HepG2 (cell line): ENCODE measurements around the gene ST6GALNAC3.

ENCODE experiments used
- ASH2L ChIP-seq: fragments of 300-600, 200-600 bp; sonication (generic); IDR thresholded peaks from 2 replicates; pipeline ENCODE4 v1.7.0; 2017; ENCODE audit warnings: low read depth, mild to moderate bottlenecking, moderate library complexity, mixed read lengths, low read length; ENCODE audit not compliant: insufficient read length
- CBFB ChIP-seq: sonication (generic); formaldehyde crosslinking; IDR thresholded peaks from 2 replicates; pipeline ENCODE4 v1.4.0; 2020; ENCODE audit warnings: missing genetic modification reagents
- HDAC1 ChIP-seq: sonication (generic); formaldehyde crosslinking; IDR thresholded peaks from 2 replicates; pipeline ENCODE4 v1.5.1; 2020; ENCODE audit warnings: mild to moderate bottlenecking, missing genetic modification reagents
- NFYB ChIP-seq: sonication (generic); formaldehyde crosslinking; IDR thresholded peaks from 2 replicates; pipeline ENCODE4 v1.4.0; 2020; ENCODE audit warnings: missing genetic modification reagents
- PHF21A ChIP-seq: sonication (generic); formaldehyde crosslinking; IDR thresholded peaks from 2 replicates; pipeline ENCODE4 v1.5.0; 2020; ENCODE audit warnings: mild to moderate bottlenecking, missing genetic modification reagents
- SMYD3 ChIP-seq: sonication (generic); formaldehyde crosslinking; IDR thresholded peaks from 2 replicates; pipeline ENCODE4 v1.8.1; 2023; ENCODE audit warnings: mild to moderate bottlenecking, missing genetic modification reagents
- ZNF572 ChIP-seq: sonication (generic); formaldehyde crosslinking; IDR thresholded peaks from 2 replicates; pipeline ENCODE4 v1.5.1; 2020; ENCODE audit warnings: mild to moderate bottlenecking, missing genetic modification reagents
- TF ChIP-seq, protein P1 (sequence below): sonication (generic); formaldehyde crosslinking; IDR thresholded peaks from 2 replicates; pipeline ENCODE4 v1.8.0; 2022; ENCODE audit warnings: low read depth, missing genetic modification reagents
- TF ChIP-seq, protein P2 (sequence below): sonication (generic); formaldehyde crosslinking; IDR thresholded peaks from 2 replicates; pipeline ENCODE4 v1.4.0; 2020; ENCODE audit warnings: mild to moderate bottlenecking, missing genetic modification reagents, borderline replicate concordance

DNA sequence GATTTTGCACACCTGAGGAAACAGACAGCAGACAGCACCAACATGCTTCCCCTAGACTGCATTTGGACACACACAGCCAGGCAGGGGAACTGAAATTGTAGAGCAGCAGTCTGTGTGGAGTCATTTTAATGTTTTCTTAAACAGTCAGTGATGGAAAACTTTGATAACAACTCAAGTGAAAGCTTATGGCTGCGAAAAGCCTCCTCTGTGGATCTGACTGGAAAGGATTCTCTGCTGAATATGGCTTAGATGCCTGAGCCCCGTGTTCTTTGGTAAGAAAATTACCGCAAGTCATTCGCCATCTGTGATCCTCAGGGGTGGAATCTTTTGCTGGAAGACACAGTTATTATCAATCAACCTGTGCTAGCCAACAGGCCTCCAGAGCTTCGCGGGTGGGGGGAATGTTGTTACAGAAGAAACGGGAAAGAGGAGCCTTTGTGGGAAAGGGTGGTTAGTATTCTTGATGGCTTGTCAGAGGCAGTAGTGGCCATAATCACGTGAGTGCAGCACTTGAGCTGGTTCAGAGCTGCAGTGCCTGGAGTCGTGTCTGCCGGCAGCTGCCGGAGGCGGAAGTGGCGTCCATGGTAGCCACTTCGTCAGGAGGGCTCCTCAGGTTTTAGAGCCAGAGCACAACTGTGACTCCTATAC, 204.7 kb downstream of the ST6GALNAC3 start:
- TF ChIP-seq ASH2L: no peak
- TF ChIP-seq NFYB: no peak
- TF ChIP-seq, protein P1, sequence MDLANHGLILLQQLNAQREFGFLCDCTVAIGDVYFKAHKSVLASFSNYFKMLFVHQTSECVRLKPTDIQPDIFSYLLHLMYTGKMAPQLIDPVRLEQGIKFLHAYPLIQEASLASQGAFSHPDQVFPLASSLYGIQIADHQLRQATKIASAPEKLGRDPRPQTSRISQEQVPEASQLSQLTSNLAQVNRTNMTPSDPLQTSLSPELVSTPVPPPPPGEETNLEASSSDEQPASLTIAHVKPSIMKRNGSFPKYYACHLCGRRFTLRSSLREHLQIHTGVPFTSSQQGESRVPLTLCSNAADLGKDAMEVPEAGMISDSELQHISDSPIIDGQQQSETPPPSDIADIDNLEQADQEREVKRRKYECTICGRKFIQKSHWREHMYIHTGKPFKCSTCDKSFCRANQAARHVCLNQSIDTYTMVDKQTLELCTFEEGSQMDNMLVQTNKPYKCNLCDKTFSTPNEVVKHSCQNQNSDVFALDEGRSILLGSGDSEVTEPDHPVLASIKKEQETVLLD (CRISPR knock-in tag): no peak
- TF ChIP-seq CBFB (CRISPR knock-in tag): no peak
- no peak for TF ChIP-seq HDAC1 (CRISPR knock-in tag)
- no peak for TF ChIP-seq SMYD3 (CRISPR knock-in tag)
- TF ChIP-seq, protein P2, sequence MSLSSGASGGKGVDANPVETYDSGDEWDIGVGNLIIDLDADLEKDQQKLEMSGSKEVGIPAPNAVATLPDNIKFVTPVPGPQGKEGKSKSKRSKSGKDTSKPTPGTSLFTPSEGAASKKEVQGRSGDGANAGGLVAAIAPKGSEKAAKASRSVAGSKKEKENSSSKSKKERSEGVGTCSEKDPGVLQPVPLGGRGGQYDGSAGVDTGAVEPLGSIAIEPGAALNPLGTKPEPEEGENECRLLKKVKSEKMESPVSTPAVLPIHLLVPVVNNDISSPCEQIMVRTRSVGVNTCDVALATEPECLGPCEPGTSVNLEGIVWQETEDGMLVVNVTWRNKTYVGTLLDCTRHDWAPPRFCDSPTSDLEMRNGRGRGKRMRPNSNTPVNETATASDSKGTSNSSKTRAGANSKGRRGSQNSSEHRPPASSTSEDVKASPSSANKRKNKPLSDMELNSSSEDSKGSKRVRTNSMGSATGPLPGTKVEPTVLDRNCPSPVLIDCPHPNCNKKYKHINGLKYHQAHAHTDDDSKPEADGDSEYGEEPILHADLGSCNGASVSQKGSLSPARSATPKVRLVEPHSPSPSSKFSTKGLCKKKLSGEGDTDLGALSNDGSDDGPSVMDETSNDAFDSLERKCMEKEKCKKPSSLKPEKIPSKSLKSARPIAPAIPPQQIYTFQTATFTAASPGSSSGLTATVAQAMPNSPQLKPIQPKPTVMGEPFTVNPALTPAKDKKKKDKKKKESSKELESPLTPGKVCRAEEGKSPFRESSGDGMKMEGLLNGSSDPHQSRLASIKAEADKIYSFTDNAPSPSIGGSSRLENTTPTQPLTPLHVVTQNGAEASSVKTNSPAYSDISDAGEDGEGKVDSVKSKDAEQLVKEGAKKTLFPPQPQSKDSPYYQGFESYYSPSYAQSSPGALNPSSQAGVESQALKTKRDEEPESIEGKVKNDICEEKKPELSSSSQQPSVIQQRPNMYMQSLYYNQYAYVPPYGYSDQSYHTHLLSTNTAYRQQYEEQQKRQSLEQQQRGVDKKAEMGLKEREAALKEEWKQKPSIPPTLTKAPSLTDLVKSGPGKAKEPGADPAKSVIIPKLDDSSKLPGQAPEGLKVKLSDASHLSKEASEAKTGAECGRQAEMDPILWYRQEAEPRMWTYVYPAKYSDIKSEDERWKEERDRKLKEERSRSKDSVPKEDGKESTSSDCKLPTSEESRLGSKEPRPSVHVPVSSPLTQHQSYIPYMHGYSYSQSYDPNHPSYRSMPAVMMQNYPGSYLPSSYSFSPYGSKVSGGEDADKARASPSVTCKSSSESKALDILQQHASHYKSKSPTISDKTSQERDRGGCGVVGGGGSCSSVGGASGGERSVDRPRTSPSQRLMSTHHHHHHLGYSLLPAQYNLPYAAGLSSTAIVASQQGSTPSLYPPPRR (CRISPR knock-in tag): no peak
- no peak for TF ChIP-seq ZNF572 (CRISPR knock-in tag)
- TF ChIP-seq PHF21A: no peak
